Measurements from ENCODE around the gene RBM4B. TPM values are rescaled to one million over a fixed set of nuclear protein-coding genes. Genes with fewer than 3 reads are reported as not detected.

Gene RBM4B
- total and polyA plus RNA-seq, 2 of the 13 experiments (the other 11 are each of a cell fraction or from before 2014, with no cell fraction given) = 25.8 to 32.4 TPM

- Histone ChIP-seq H4K20me1 (ENCODE audit: insufficient read depth, low read length) (no peaks in the 10 kb centered on the region), H3K27ac (ENCODE audit: extremely low read length, insufficient read depth, low read length) (no peak overlapping the region), H3K4me2 (ENCODE audit: low read depth, low read length) (no peak overlapping the region), H3K79me2 (ENCODE audit: insufficient read depth, low read length) (no peaks in the 10 kb centered on the region), H3K9me3 (ENCODE audit: low read length) (no peaks in the 10 kb centered on the region), H3K9ac (ENCODE audit: insufficient read depth, low read depth, low read length) (no peak overlapping the region), H3K27me3 (ENCODE audit: control insufficient read depth in 1 of 2, insufficient read depth in 2 of 2, low read length in 2 of 2) (no peaks in the 10 kb centered on the region; a peak in 1 of 5 replicates), H3K4me1 (ENCODE audit: insufficient read depth, low read length) (no peaks in the 10 kb centered on the region), H3K4me3 (replicated peaks in 1 of 3; ENCODE audit: insufficient read depth in 1 of 3, low read depth in 2 of 3, low read length in 3 of 3) (no peak overlapping the region), H2AFZ (ENCODE audit: low read length) (no peak overlapping the region), H3K36me3 (replicated peaks in 1 of 2; ENCODE audit: control insufficient read depth in 1 of 2, insufficient read depth in 2 of 2, low read length in 2 of 2) (no peaks in the 10 kb centered on the region)
- in situ Hi-C loops (cut with HindIII; ENCODE audit: extremely low pct_ligation_motif_present, low pct_unique_long_range_greater_than_20kb) (no loop called here), intact Hi-C loops (cut with micrococcal nuclease; ENCODE audit: unreplicated experiment) (no loop called here)
- DNase-seq (ENCODE audit: low spot score) = no peak
- BruUV-seq (replicated peaks) = no TSS peak
- no peak for FAIRE-seq
- no peak for TF ChIP-seq NR2C2 (CRISPR knock-in tag; IDR thresholded peaks at IDR 0.05; ENCODE audit: borderline replicate concordance)
- no peak for TF ChIP-seq JUN (CRISPR knock-in tag; IDR thresholded peaks at IDR 0.05)
- TF ChIP-seq XRCC5 (optimal IDR thresholded peaks at IDR 0.05; ENCODE audit: low read length) = no peak
- no peak for TF ChIP-seq NFRKB (IDR thresholded peaks at IDR 0.05)
- TF ChIP-seq ZNF263 (CRISPR knock-in tag; IDR thresholded peaks at IDR 0.05) = no peak
- no peak for TF ChIP-seq JDP2 (CRISPR knock-in tag; IDR thresholded peaks at IDR 0.05; ENCODE audit: borderline replicate concordance)
- no peak for TF ChIP-seq ZNF841 (CRISPR knock-in tag; IDR thresholded peaks at IDR 0.05; ENCODE audit: borderline replicate concordance)
- no peak for TF ChIP-seq ZNF670 (CRISPR knock-in tag; IDR thresholded peaks at IDR 0.05; ENCODE audit: borderline replicate concordance)
- TF ChIP-seq ZNF124 (CRISPR knock-in tag; IDR thresholded peaks at IDR 0.05) = no peak
- no peak for TF ChIP-seq FOXO1 (CRISPR knock-in tag; IDR thresholded peaks at IDR 0.05)
- no peak for TF ChIP-seq DDIT3 (CRISPR knock-in tag; IDR thresholded peaks at IDR 0.05)
- no peak for TF ChIP-seq ZSCAN22 (CRISPR knock-in tag; IDR thresholded peaks at IDR 0.05)
- TF ChIP-seq TFE3 (CRISPR knock-in tag; IDR thresholded peaks at IDR 0.05) = no peak
- no peak for TF ChIP-seq SMYD3 (CRISPR knock-in tag; IDR thresholded peaks at IDR 0.05)
- no peak for TF ChIP-seq ZBTB7A (CRISPR knock-in tag; IDR thresholded peaks at IDR 0.05)
- TF ChIP-seq ZNF800 (CRISPR knock-in tag; IDR thresholded peaks at IDR 0.05) = no peak
- POLR2A ChIA-PET = no interaction called here
- 91% methylated on average over 19 of the region's 33 CpGs for WGBS (ENCODE audit: low lambda C conversion rate)
- CTCF ChIA-PET (ENCODE audit: low intra/inter-chr PET ratio, low total read pairs) = no interaction called here
- no peak for ATAC-seq
Measured at GRCh38 chr11:66686801-66687750, 9.4 kb upstream of the RBM4B start.

Measured in HepG2 (cell line).